Neural crest cell (in vitro differentiated cells): ENCODE data around the gene EPG5. TPM values are rescaled to one million over a fixed set of nuclear protein-coding genes. Genes with fewer than 3 reads are reported as not detected.

Source experiments
- DNase-seq: peaks from one replicate; pipeline ENCODE4 v3.0.0; 2021; ENCODE audit warnings: low read depth, mixed read lengths, low spot score
- H3K27ac Mint-ChIP-seq: one replicate; pipeline ENCODE4 v1.8.0; 2021; ENCODE audit warnings: mild to moderate bottlenecking, mixed read lengths; ENCODE audit not compliant: unreplicated experiment
- H3K27me3 Mint-ChIP-seq: 2 replicates; pipeline ENCODE4 v1.8.0; 2021; ENCODE audit warnings: low read depth, mild to moderate bottlenecking, mixed read lengths
- H3K36me3 Mint-ChIP-seq: 2 replicates; pipeline ENCODE4 v1.8.0; 2021; ENCODE audit warnings: low read depth, mild to moderate bottlenecking, mixed read lengths
- H3K4me1 Mint-ChIP-seq: 2 replicates; pipeline ENCODE4 v1.8.0; 2021; ENCODE audit warnings: mixed read lengths
- H3K4me3 Mint-ChIP-seq: one replicate; pipeline ENCODE4 v1.8.0; 2021; ENCODE audit warnings: mild to moderate bottlenecking, mixed read lengths
- H3K9me3 Mint-ChIP-seq: 2 replicates; pipeline ENCODE4 v1.8.0; 2021; ENCODE audit warnings: mixed read lengths
- total RNA-seq: library from RNA; stranded (reverse); gene quantifications from 2 replicates; pipeline ENCODE4 v1.2.1, GENCODE V29; 2021
- TF ChIP-seq, protein P1 (sequence below): fragments of 200-600 bp; sonication (generic); conservative IDR thresholded peaks from 2 replicates; pipeline ENCODE4 v1.5.0; 2021; ENCODE audit warnings: antibody characterized with exemption, mild to moderate bottlenecking

Gene EPG5
- total RNA-seq, 1 donor from 2014 or later = 20.5 TPM

GRCh38 chr18:45958730-45959129 lies 8.4 kb downstream of the EPG5 start:
- Mint-ChIP-seq H3K4me1 (no peaks in the 10 kb centered on the region), H3K36me3 (no peaks in the 10 kb centered on the region), H3K4me3 (no peak overlapping the region), H3K27ac (no peak overlapping the region), H3K27me3 (no peaks in the 10 kb centered on the region), H3K9me3 (no peaks in the 10 kb centered on the region)
- DNase-seq = no peak
- TF ChIP-seq, protein P1, sequence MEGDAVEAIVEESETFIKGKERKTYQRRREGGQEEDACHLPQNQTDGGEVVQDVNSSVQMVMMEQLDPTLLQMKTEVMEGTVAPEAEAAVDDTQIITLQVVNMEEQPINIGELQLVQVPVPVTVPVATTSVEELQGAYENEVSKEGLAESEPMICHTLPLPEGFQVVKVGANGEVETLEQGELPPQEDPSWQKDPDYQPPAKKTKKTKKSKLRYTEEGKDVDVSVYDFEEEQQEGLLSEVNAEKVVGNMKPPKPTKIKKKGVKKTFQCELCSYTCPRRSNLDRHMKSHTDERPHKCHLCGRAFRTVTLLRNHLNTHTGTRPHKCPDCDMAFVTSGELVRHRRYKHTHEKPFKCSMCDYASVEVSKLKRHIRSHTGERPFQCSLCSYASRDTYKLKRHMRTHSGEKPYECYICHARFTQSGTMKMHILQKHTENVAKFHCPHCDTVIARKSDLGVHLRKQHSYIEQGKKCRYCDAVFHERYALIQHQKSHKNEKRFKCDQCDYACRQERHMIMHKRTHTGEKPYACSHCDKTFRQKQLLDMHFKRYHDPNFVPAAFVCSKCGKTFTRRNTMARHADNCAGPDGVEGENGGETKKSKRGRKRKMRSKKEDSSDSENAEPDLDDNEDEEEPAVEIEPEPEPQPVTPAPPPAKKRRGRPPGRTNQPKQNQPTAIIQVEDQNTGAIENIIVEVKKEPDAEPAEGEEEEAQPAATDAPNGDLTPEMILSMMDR = no peak

DNA sequence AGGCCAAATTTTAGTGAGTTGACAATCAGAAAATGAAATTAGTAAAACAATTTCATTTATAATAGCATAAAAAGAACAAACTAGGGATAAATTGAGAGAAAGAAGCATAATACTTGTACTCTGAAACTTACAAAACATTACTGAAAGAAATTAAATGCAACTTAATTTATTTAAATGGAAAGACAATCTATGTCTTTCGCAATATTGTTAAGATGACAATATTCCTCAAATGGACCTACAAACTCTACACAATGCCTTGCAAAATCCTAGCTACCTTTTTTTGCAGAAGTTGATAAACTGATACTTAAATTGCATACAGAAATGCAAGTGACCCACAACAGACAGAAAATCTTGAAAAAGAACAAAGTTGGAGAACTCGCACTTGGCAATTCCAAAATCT lies 9.1 kb downstream of the EPG5 start:
- TF ChIP-seq, protein P1 = no peak

DNA sequence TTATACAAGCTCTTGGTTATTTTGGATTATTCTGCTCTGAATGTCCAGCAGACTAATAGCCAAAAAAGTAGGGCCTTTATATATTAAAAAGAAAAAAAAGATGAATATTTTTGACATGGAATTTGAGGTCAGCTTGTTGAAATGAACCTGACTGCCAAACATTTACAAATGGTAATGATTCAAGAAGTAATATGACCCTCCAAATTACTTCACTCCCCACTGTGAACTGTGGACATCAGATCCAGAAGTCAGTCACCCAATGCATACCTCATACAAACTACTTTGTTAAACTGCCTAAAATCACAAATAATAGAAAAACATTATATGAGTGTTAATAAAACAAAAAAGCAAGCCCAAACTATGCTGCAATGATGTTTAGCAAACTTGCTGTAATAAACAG lies 10.0 kb downstream of the EPG5 start:
- no peaks in the 10 kb centered on the region for H3K27me3 Mint-ChIP-seq
- no peaks in the 10 kb centered on the region for H3K9me3 Mint-ChIP-seq
- TF ChIP-seq, protein P1 = no peak
- H3K27ac Mint-ChIP-seq = no peak overlapping the region
- no peaks in the 10 kb centered on the region for H3K36me3 Mint-ChIP-seq
- no peaks in the 10 kb centered on the region for H3K4me1 Mint-ChIP-seq
- DNase-seq = no peak
- no peak overlapping the region for H3K4me3 Mint-ChIP-seq

More for the DNA sequence above, 9.1 kb downstream of the EPG5 start:
- no peak overlapping the region for H3K27ac Mint-ChIP-seq
- DNase-seq = no peak
- H3K9me3 Mint-ChIP-seq = no peaks in the 10 kb centered on the region
- H3K27me3 Mint-ChIP-seq = no peaks in the 10 kb centered on the region
- no peaks in the 10 kb centered on the region for H3K36me3 Mint-ChIP-seq
- no peak overlapping the region for H3K4me3 Mint-ChIP-seq
- H3K4me1 Mint-ChIP-seq = no peaks in the 10 kb centered on the region

DNA sequence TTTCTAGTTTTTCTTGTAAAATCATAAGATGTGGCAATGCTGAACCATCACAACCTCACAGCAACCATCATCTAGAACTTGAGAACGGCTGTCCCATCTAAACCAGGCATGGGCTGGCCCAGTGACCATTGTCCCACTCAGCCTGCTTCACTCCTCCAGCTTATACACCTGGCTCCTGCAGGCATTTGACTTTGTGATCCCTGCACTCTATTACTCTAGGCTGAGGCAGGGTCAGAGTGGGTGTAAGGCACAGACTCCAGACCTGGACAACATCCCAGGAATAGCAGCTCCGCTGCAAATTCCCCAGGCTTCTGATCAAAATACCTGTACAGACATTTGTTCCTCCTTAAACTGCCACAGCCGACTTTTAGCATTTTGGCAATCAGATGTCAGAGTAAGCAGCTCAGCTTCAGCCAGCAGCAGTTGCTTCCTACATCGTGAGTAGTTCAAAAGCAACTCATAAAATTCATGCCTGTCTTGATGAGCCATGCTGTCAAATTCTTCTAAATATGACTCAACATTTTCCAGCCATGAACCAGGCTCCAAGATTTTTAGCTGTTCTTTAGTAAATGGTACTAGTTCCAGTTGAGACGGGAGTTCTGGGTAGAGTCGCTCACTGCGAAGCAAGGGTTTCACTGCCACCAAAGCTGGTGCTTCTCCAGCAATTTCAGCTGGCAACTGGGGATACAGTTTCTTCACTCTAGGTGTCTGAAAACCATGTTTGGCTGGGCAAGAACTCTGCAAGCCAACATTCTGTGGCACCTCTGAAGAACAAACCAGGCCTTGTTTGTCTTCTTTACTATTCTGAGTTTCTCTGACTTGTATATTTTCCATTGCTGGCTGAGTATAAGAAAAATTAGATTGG lies 12.8 kb downstream of the EPG5 start:
- no peaks in the 10 kb centered on the region for H3K27me3 Mint-ChIP-seq
- H3K27ac Mint-ChIP-seq = no peak overlapping the region
- TF ChIP-seq, protein P1 = no peak
- DNase-seq = no peak
- no peaks in the 10 kb centered on the region for H3K9me3 Mint-ChIP-seq
- H3K4me3 Mint-ChIP-seq = no peak overlapping the region
- no peaks in the 10 kb centered on the region for H3K4me1 Mint-ChIP-seq
- H3K36me3 Mint-ChIP-seq = no peaks in the 10 kb centered on the region

DNA sequence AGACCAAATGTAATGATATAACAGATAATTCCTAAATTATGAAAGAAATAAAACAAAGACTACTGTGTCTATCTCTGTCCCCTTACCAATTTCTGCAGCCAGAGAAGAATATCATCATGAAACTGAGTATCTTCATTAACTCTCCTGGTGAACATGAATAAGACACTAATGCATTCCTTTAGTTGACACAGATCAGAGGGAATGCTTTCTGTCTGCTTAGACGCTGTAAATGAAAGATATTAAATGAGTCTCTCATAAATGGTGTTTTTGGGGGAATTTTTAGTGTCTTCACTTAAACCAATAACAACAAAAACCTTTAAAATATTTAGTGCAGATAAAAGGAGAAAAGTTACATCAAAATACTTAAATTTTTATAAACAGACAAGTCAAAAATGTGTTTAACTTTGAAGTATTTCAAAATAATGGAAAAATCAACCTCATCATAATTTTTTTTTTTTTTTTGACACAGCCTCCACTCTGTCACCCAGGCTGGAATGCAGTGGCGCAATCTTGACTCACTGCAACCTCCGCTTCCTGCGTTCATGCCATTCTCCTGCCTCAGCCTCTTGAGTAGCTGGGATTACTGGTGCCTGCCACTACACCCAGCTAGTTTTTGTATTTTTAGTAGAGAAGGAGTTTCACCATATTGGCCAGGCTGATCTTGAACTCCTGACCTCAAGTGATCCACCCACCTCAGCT lies 16.0 kb downstream of the EPG5 start:
- no peaks in the 10 kb centered on the region for H3K27me3 Mint-ChIP-seq

More for the DNA sequence above, 16.0 kb downstream of the EPG5 start:
- no peak overlapping the region for H3K27ac Mint-ChIP-seq
- no peaks in the 10 kb centered on the region for H3K36me3 Mint-ChIP-seq
- TF ChIP-seq, protein P1 = no peak
- H3K4me1 Mint-ChIP-seq = no peaks in the 10 kb centered on the region
- no peak for DNase-seq
- H3K4me3 Mint-ChIP-seq = no peak overlapping the region
- H3K9me3 Mint-ChIP-seq = no peaks in the 10 kb centered on the region
